HUES48 (cell line): Measurements from ENCODE around the gene ATCAY.
"Not testable (repeated sequence)": the region's sequence is repeated elsewhere in the genome, so short reads cannot be mapped to it uniquely, and the experiment has no call there.

Source experiments
- H3K27ac ChIP-seq: one replicate; pipeline ENCODE4 v1.7.0; 2013; ENCODE audit warnings: low read depth, low read length, inconsistent platforms
- H3K27me3 ChIP-seq: 2 replicates; pipeline ENCODE4 v1.6.1; 2013; ENCODE audit warnings: mild to moderate bottlenecking, low read length; ENCODE audit not compliant: control insufficient read depth, insufficient read depth
- H3K36me3 ChIP-seq: 2 replicates; pipeline ENCODE4 v1.6.1; 2013; ENCODE audit warnings: low read length; ENCODE audit not compliant: control insufficient read depth, insufficient read depth
- H3K4me1 ChIP-seq: 2 replicates; pipeline ENCODE4 v1.6.1; 2013; ENCODE audit warnings: mild to moderate bottlenecking, low read length; ENCODE audit not compliant: control insufficient read depth, insufficient read depth
- H3K4me3 ChIP-seq: 2 replicates; pipeline ENCODE4 v1.5.1; 2013; ENCODE audit warnings: mild to moderate bottlenecking, low read depth, low read length
- H3K9ac ChIP-seq: 2 replicates; pipeline ENCODE4 v1.6.1; 2013; ENCODE audit warnings: mild to moderate bottlenecking, low read depth, low read length, moderate library complexity
- H3K9me3 ChIP-seq: 2 replicates; pipeline ENCODE4 v1.6.1; 2013; ENCODE audit warnings: low read length; ENCODE audit not compliant: control insufficient read depth, insufficient read depth

Gene ATCAY

DNA sequence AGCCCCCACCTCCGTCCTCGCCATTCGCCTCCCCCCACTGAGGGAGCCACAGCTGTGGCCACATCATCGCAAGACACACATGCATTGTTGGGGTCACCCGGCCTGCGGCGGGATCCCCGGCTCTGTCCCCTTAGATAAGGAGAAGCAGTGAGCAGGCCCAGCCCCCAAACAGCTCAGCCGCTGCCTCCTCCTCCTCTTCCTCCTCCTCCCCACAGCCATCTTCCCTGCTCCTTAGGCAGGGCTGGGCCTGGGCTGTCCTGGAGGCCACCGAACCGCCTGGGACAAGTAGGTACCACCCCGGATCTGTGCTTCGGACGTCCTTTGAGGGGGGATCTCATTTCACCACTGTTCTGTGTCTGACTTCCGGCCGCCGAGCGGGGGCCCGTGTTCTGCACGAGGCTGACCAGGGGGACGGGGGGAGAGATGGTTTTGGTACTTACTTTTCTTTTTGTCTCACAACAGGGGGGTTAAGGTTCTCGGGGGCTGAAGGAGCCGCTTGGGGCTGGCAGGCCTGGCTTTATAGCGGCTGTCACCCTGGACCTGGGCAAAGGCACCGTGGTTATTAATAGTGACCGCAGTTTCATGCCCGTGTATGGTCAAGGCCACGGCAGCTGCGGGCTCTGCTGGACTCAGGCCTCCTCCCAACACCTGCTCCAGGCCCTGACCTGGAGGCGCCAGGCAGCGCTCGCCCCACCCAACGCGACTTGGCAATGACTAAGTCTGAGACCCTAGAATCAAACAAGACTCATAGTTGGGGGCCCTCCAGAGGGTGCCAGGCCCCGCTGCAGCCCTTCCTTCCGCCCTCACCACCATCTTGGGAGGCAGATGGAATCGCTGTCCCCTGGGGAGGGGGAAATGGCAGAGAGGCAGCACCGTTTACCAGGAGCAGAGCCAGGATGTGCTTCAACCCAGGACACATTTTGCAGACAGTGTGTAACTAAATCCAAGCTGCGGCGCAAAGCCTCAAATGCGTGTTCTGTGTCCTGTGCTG lies 70.7 kb downstream of the ATCAY start:
- Histone ChIP-seq H3K9ac (no peak overlapping the region), H3K27me3 (no peaks in the 10 kb centered on the region), H3K4me1 (peaks cover 12% of the 10 kb centered on the region), H3K4me3 (no peak overlapping the region), H3K27ac (no peak overlapping the region), H3K36me3 (no peaks in the 10 kb centered on the region), H3K9me3 (no peaks in the 10 kb centered on the region)

DNA sequence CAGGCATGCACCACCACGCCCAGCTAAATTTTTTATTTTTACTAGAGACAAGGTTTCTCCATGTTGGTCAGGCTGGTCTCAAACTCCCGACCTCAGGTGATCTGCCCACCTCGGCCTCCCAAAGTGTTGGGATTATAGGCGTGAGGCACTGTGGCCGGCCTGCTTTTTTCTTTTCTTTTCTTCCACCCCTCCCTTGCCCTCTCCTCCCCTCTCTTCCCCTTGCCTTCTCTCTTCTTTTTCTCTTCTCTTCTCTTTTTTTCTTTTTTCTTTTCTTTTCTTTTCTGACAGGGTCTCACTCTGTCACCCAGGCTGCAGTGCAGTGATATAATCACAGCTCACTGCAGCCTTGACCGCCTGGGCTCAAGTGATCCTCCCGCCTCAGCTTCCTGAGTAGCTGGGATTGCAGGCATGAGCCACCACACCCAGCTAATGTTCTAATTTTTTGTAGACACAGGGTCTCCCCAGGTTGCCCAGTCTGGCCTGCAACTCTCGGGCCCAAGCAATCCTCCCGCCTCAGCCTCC lies 72.3 kb downstream of the ATCAY start:
- H3K27ac ChIP-seq, H3K9ac ChIP-seq: not testable (repeated sequence)

DNA sequence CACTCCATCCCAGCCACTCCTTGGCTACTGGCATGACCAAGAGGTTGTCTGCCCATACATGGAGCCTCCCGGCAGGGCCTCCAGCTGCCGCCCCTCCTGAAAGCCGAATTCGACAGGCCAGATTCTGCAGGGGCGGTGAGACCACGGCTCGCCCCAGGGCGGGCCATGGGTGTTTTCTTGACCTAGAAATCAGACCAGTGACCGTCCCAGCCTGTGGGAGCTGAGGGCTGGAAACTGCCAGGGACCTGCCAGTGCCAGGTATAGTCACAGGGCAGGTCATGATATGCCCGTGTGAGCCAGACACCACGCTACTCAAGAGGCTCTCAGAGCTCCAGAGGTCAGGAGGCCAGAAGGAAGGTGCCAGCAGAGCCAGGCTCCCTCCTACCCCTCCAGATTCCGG lies 73.6 kb downstream of the ATCAY start:
- Histone ChIP-seq H3K4me3 (no peak overlapping the region), H3K4me1 (peaks cover 12% of the 10 kb centered on the region), H3K9ac (no peak overlapping the region), H3K36me3 (peaks cover 22% of the 10 kb centered on the region), H3K9me3 (no peaks in the 10 kb centered on the region), H3K27ac (no peak overlapping the region), H3K27me3 (no peaks in the 10 kb centered on the region)

More for the DNA sequence above, 72.3 kb downstream of the ATCAY start:
- not testable (repeated sequence) for H3K36me3 ChIP-seq, H3K27me3 ChIP-seq, H3K9me3 ChIP-seq, H3K4me3 ChIP-seq
- H3K4me1 ChIP-seq = peaks cover 12% of the 10 kb centered on the region

DNA sequence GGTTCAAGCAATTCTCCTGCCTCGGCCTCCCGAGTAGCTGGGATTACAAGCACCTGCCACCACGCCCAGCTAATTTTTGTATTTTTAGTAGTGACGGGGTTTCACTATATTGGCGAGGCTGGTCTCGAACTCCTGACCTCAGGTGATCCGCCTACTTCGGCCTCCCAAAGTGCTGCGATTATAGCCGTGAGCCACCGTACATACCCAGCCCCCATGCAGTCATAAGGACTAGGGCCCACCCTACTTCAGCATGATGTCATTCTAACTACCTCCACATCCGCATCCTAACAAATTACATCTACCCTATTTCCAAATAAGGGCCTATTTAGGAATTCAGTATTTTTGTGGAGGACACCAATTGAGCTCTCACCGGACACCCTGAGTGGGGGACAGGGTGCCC lies 74.8 kb downstream of the ATCAY start:
- H3K9ac ChIP-seq, H3K27me3 ChIP-seq, H3K27ac ChIP-seq, H3K9me3 ChIP-seq, H3K4me3 ChIP-seq: not testable (repeated sequence)
- Histone ChIP-seq H3K36me3 (peaks cover 34% of the 10 kb centered on the region), H3K4me1 (peaks cover 12% of the 10 kb centered on the region)

DNA sequence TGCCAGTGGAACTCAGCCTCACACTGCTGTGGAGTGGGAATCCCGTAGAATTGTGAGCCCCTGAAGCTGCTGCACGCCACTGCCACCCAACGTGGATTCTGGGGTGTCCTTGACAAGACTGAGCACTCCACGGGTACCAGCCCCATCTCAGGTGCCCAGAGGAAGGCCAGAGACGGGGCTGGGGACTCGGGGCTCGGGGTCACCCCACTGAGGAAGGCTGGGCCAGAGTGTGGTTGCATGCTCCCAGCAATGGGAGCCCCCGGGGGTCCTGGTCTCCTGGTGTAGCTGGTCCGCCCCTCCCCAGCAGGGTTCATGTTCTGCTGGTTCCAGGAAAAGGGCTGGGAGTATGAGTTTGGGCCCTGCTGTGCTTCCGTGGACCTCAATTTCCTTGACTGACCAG lies 75.2 kb downstream of the ATCAY start:
- Histone ChIP-seq H3K4me1 (peaks cover 9% of the 10 kb centered on the region; the same call in 1 of the 2 replicates), H3K9me3 (no peaks in the 10 kb centered on the region), H3K4me3 (no peak overlapping the region), H3K27me3 (no peaks in the 10 kb centered on the region), H3K36me3 (peaks cover 38% of the 10 kb centered on the region), H3K9ac (no peak overlapping the region), H3K27ac (no peak overlapping the region)

DNA sequence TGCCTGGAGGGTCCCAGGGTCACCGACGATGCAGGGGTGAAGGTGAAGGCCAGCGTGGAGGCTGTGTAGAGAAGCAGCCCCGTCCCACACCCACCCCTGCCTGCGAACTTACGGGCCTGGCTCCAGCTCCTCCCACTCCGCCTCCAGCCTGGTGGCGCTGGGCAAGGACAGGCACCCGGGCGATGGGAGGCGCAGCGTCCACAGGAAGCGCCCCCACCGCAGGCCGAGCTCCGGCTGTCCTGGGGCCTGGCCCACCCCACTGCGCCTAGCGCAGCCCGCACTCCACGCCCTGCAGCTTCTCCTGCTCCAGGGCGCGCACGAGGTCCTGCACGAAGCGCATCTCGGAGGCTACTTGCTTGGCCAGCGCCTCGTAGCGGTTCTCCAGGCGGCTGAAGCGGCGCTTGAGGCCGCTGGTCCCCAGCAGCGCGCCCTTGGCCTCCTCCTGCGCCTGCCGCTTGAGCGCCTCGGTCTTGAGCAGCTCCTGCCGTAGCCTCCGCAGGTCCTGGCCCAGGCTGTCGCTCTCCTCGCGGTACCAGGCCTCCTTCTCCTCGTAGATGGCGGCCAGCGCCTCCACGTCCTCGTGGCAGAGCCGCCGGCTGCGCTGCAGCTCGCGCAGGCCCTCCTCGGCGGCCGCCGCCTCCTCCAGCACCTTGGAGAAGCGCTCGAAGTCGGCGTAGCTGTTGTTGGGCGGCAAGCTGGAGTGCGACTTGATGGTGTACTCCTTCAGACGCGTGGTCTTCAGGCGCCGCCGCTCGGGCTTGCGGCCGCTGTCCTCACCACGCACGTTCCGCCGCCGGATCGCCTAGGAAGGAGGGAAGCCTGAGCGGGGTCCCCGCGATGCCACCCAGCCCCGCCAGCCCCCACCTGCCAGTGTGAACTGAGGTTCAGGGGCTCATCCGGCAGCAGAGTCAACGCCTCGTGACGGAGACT lies 78.6 kb downstream of the ATCAY start:
- H3K36me3 ChIP-seq = peaks cover 70% of the 10 kb centered on the region
- no peaks in the 10 kb centered on the region for H3K9me3 ChIP-seq
- no peak overlapping the region for H3K4me3 ChIP-seq
- H3K4me1 ChIP-seq = no peaks in the 10 kb centered on the region
- no peaks in the 10 kb centered on the region for H3K27me3 ChIP-seq
- H3K9ac ChIP-seq = no peak overlapping the region
- H3K27ac ChIP-seq = no peak overlapping the region

DNA sequence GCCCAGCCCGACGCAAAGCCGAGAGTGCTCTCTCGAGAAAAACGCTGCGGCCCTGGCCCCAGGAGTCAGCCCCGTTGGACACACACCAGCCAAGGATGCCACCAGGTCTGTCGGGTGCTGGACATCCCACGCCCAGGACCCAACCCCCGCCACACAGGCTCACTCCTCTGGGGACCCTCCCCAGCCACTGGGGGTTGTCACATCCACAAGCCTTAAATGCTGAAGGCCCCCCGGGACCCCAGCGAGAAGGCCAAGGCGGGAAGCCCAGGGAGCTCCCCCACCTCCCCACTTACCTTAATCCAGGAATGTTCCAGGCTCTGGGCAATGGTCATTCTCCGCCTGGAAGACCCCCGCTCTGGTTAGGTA lies 79.3 kb downstream of the ATCAY start:
- Histone ChIP-seq H3K4me1 (no peaks in the 10 kb centered on the region), H3K27me3 (no peaks in the 10 kb centered on the region), H3K36me3 (peaks cover 75% of the 10 kb centered on the region), H3K9me3 (no peaks in the 10 kb centered on the region), H3K9ac (no peak overlapping the region), H3K27ac (no peak overlapping the region), H3K4me3 (no peak overlapping the region)

DNA sequence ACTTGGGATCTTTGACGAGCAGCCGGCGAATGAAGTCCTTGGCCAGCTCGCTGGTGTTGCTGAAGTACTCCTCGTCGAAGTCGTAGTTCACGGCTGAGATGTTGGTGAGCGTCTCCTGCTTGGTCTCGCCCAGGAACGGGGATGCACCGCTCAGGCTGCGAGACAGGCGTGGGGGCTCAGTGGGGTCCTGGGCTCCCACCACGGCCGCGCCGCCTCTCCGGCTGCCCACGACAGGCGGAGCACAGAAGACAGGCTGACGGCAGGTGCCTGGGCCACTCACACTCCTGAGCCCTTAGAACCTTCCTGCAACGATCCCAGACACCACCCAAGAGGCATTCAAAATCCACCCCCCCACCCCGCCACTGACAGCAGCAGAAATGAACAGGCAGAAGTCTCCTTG lies 80.5 kb downstream of the ATCAY start:
- H3K27me3 ChIP-seq = no peaks in the 10 kb centered on the region
- no peak overlapping the region for H3K4me3 ChIP-seq
- no peaks in the 10 kb centered on the region for H3K9me3 ChIP-seq
- H3K27ac ChIP-seq = no peak overlapping the region
- peaks cover 87% of the 10 kb centered on the region for H3K36me3 ChIP-seq
- no peak overlapping the region for H3K9ac ChIP-seq
- no peaks in the 10 kb centered on the region for H3K4me1 ChIP-seq

DNA sequence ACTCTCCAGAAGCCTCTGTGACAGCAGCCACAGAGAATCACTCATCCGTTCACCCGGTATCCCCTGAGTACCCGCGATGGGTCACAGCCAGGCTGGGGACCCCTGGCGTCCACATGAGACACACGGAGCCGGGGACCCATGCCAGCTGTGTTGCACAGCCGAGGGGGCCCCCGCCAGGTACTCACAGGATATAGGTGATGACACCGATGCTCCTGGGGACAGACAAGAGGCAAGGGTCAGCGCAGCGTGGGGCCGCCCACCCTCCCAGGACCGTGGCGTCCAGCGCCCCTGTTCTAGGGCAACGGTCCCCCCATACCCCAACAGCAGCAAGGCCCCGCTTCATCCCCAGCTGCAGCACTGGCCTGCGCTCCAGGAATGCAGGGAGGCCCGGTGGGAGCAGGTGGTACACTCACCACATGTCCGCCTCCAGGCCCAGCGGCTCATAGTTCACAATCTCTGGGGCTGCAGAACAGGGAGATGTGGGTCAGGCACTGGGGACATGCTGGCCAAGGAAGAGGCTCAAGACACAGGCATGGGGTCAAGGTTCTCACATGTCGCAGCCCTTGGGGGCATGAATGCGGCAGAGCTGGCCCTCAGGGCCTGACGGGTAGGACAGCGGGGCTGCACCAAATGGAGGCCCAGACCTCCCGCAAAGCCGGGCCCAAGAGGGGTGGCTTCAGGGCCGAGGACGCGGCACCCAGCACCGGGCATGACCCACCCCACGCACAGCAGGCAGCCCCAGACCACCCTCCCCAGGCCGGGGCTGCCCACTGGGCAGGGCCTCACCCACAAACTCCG lies 83.2 kb downstream of the ATCAY start:
- Histone ChIP-seq H3K4me3 (no peak overlapping the region), H3K9me3 (no peaks in the 10 kb centered on the region), H3K36me3 (peaks cover 93% of the 10 kb centered on the region), H3K4me1 (peaks cover 4% of the 10 kb centered on the region; the same call in 1 of the 2 replicates), H3K9ac (no peak overlapping the region), H3K27me3 (no peaks in the 10 kb centered on the region), H3K27ac (no peak overlapping the region)
